DOHH2 (cell line): ENCODE data around the gene HS3ST5.

ENCODE experiments used
- H3F3A ChIP-seq: fragments of 200-600 bp; sonication (generic), shearing (Covaris generic); 2 replicates; pipeline ENCODE4 v1.6.0; 2016; ENCODE audit warnings: antibody characterized with exemption, mild to moderate bottlenecking; ENCODE audit not compliant: control insufficient read depth, insufficient read depth
- H3K27ac ChIP-seq: fragments of 200-600 bp; sonication (generic); 2 replicates; pipeline ENCODE4 v1.5.1; 2014; ENCODE audit warnings: low read depth, mild to moderate bottlenecking, low read length, moderate library complexity
- H3K27me3 ChIP-seq: fragments of 200-600 bp; sonication (generic); 2 replicates; pipeline ENCODE4 v1.6.1; 2014; ENCODE audit warnings: mild to moderate bottlenecking, low read length, mixed read lengths; ENCODE audit not compliant: control insufficient read depth
- H3K36me3 ChIP-seq: fragments of 200-600 bp; sonication (generic); 2 replicates; pipeline ENCODE4 v1.6.1; 2014; ENCODE audit warnings: mild to moderate bottlenecking, low read length, moderate library complexity, mixed read lengths; ENCODE audit not compliant: control insufficient read depth
- H3K4me1 ChIP-seq: fragments of 200-600 bp; sonication (generic); 2 replicates; pipeline ENCODE4 v1.6.1; 2014; ENCODE audit warnings: mild to moderate bottlenecking, low read length, mixed read lengths; ENCODE audit not compliant: control insufficient read depth
- H3K4me2 ChIP-seq: fragments of 200-600 bp; sonication (generic); 2 replicates; pipeline ENCODE4 v1.6.0; 2014; ENCODE audit warnings: mild to moderate bottlenecking, low read length, moderate library complexity
- H3K4me3 ChIP-seq: fragments of 200-600 bp; sonication (generic); 2 replicates; pipeline ENCODE4 v1.5.1; 2014; ENCODE audit warnings: mild to moderate bottlenecking, low read length, mixed read lengths
- H3K79me2 ChIP-seq: fragments of 200-600 bp; sonication (generic); 2 replicates; pipeline ENCODE4 v1.6.1; 2014; ENCODE audit warnings: mild to moderate bottlenecking, low read length, mixed read lengths; ENCODE audit not compliant: control insufficient read depth
- H3K9me2 ChIP-seq: fragments of 200-600 bp; sonication (generic); replicated peaks from 2 replicates; pipeline ENCODE4 v1.6.1; 2014; ENCODE audit warnings: mild to moderate bottlenecking, low read length, mixed read lengths; ENCODE audit not compliant: control insufficient read depth
- H3K9me3 ChIP-seq: fragments of 200-600 bp; sonication (generic); 2 replicates; pipeline ENCODE4 v1.6.1; 2014; ENCODE audit warnings: antibody characterized with exemption, low read length, mixed read lengths; ENCODE audit not compliant: control insufficient read depth, insufficient read depth
- H4K20me1 ChIP-seq: fragments of 200-600 bp; sonication (generic); 2 replicates; pipeline ENCODE4 v1.6.0; 2014; ENCODE audit warnings: low read depth, mild to moderate bottlenecking, antibody characterized with exemption, low read length, moderate library complexity; ENCODE audit not compliant: control insufficient read depth, insufficient read depth
- CTCF ChIP-seq: fragments of 200-600 bp; sonication (generic); IDR thresholded peaks from one replicate; pipeline ENCODE4 v1.5.1; 2014; ENCODE audit warnings: antibody characterized with exemption, mild to moderate bottlenecking, low read depth, low read length; ENCODE audit not compliant: poor library complexity, severe bottlenecking
- EZH2phosphoT487 ChIP-seq: fragments of 200-600 bp; sonication (generic); IDR thresholded peaks from 2 replicates; pipeline ENCODE4 v1.6.1; 2017; ENCODE audit warnings: borderline replicate concordance, mild to moderate bottlenecking, antibody characterized with exemption, low read length, moderate library complexity, mixed read lengths

HS3ST5 gene

GRCh38 chr6:114170372-114170771, 172.5 kb downstream of the HS3ST5 start:
- Histone ChIP-seq H3F3A (no peaks in the 10 kb centered on the region), H4K20me1 (no peaks in the 10 kb centered on the region), H3K4me2 (no peak overlapping the region), H3K4me3 (no peak overlapping the region), H3K27ac (no peak overlapping the region), H3K79me2 (no peaks in the 10 kb centered on the region), H3K36me3 (no peaks in the 10 kb centered on the region), H3K9me2 (no peaks in the 10 kb centered on the region), H3K9me3 (no peaks in the 10 kb centered on the region), H3K27me3 (no peaks in the 10 kb centered on the region), H3K4me1 (no peaks in the 10 kb centered on the region)
- TF ChIP-seq EZH2phosphoT487 = no peak

- H3K27ac ChIP-seq = no peak overlapping the region
- no peaks in the 10 kb centered on the region for H3F3A ChIP-seq
- no peaks in the 10 kb centered on the region for H4K20me1 ChIP-seq
- H3K4me2 ChIP-seq = no peak overlapping the region
- no peaks in the 10 kb centered on the region for H3K36me3 ChIP-seq
- no peaks in the 10 kb centered on the region for H3K79me2 ChIP-seq
- H3K27me3 ChIP-seq = no peaks in the 10 kb centered on the region
- no peaks in the 10 kb centered on the region for H3K9me2 ChIP-seq
- H3K4me1 ChIP-seq = no peaks in the 10 kb centered on the region
- TF ChIP-seq CTCF = no peak
- H3K9me3 ChIP-seq = no peaks in the 10 kb centered on the region
- no peak overlapping the region for H3K4me3 ChIP-seq
Measured at GRCh38 chr6:114169763-114170162, 173.1 kb downstream of the HS3ST5 start.

- no peaks in the 10 kb centered on the region for H3F3A ChIP-seq
- no peaks in the 10 kb centered on the region for H4K20me1 ChIP-seq
- H3K27me3 ChIP-seq = no peaks in the 10 kb centered on the region
- H3K4me2 ChIP-seq = no peak overlapping the region
- H3K9me2 ChIP-seq = no peaks in the 10 kb centered on the region
- TF ChIP-seq CTCF = no peak
- no peak for TF ChIP-seq EZH2phosphoT487
- H3K4me1 ChIP-seq = no peaks in the 10 kb centered on the region
- no peak overlapping the region for H3K27ac ChIP-seq
- H3K4me3 ChIP-seq = no peak overlapping the region
- no peaks in the 10 kb centered on the region for H3K9me3 ChIP-seq
- no peaks in the 10 kb centered on the region for H3K79me2 ChIP-seq
- H3K36me3 ChIP-seq = no peaks in the 10 kb centered on the region
Measured at GRCh38 chr6:114167583-114168576, 174.9 kb downstream of the HS3ST5 start.

- H3K4me1 ChIP-seq = no peaks in the 10 kb centered on the region
- no peaks in the 10 kb centered on the region for H3K36me3 ChIP-seq
- H4K20me1 ChIP-seq = no peaks in the 10 kb centered on the region
- TF ChIP-seq CTCF (no peak), EZH2phosphoT487 (no peak)
- no peak overlapping the region for H3K4me2 ChIP-seq
- H3F3A ChIP-seq = no peaks in the 10 kb centered on the region
- no peaks in the 10 kb centered on the region for H3K9me2 ChIP-seq
- H3K27ac ChIP-seq = no peak overlapping the region
- no peak overlapping the region for H3K4me3 ChIP-seq
- H3K27me3 ChIP-seq = no peaks in the 10 kb centered on the region
- H3K9me3 ChIP-seq = no peaks in the 10 kb centered on the region
- no peaks in the 10 kb centered on the region for H3K79me2 ChIP-seq
Measured at GRCh38 chr6:114164207-114164606, 178.6 kb downstream of the HS3ST5 start.
